SK-N-SH (cell line): ENCODE measurements around the gene C3orf22.

ENCODE experiments used
- FOSL2 ChIP-seq: IDR thresholded peaks from 2 replicates; pipeline ENCODE4 v1.4.0; 2012; ENCODE audit warnings: low read depth, mild to moderate bottlenecking, moderate library complexity, borderline replicate concordance
- FOXJ3 ChIP-seq: sonication (generic); formaldehyde crosslinking; IDR thresholded peaks from 2 replicates; pipeline ENCODE4 v1.5.1; 2020; ENCODE audit warnings: mild to moderate bottlenecking, missing genetic modification reagents
- POLR2AphosphoS5 ChIP-seq: IDR thresholded peaks from 2 replicates; pipeline ENCODE4 v1.6.1; 2012; ENCODE audit warnings: low read depth, low read length
- RAD21 ChIP-seq: IDR thresholded peaks from 2 replicates; pipeline ENCODE4 v1.6.1; 2012; ENCODE audit warnings: mild to moderate bottlenecking, low read length
- RCOR1 ChIP-seq: fragments of 150-350 bp; IDR thresholded peaks from 2 replicates; pipeline ENCODE4 v1.6.1; 2017; ENCODE audit warnings: antibody characterized with exemption, low read length
- RFX5 ChIP-seq: IDR thresholded peaks from 2 replicates; pipeline ENCODE4 v1.6.1; 2012; ENCODE audit warnings: mild to moderate bottlenecking, improper control_type of control experiment, low read length
- RXRA ChIP-seq: IDR thresholded peaks from 2 replicates; pipeline ENCODE4 v1.4.0; 2012; ENCODE audit warnings: low read depth, mild to moderate bottlenecking, borderline replicate concordance
- SMC3 ChIP-seq: IDR thresholded peaks from 2 replicates; pipeline ENCODE4 v1.6.1; 2012; ENCODE audit warnings: low read depth, low read length, improper control_type of control experiment
- TCF12 ChIP-seq: IDR thresholded peaks from 2 replicates; pipeline ENCODE4 v1.4.0; 2012
- TEAD4 ChIP-seq: IDR thresholded peaks from 2 replicates; pipeline ENCODE4 v1.4.0; 2012; ENCODE audit warnings: mild to moderate bottlenecking, borderline replicate concordance; ENCODE audit not compliant: insufficient read depth
- TF ChIP-seq, protein P1 (sequence below): IDR thresholded peaks from 2 replicates; pipeline ENCODE4 v1.4.0; 2012; ENCODE audit warnings: low read depth
- TF ChIP-seq, protein P2 (sequence below): IDR thresholded peaks from 2 replicates; pipeline ENCODE4 v1.6.1; 2012; ENCODE audit warnings: mild to moderate bottlenecking, low read depth, low read length, moderate library complexity
- TF ChIP-seq, protein P3 (sequence below): fragments of 200-600 bp; sonication (generic); IDR thresholded peaks from 2 replicates; pipeline ENCODE4 v1.6.1; 2017; ENCODE audit warnings: antibody characterized with exemption, mild to moderate bottlenecking, moderate library complexity
- TF ChIP-seq, protein P4 (sequence below): IDR thresholded peaks from 2 replicates; pipeline ENCODE4; 2012

DNA sequence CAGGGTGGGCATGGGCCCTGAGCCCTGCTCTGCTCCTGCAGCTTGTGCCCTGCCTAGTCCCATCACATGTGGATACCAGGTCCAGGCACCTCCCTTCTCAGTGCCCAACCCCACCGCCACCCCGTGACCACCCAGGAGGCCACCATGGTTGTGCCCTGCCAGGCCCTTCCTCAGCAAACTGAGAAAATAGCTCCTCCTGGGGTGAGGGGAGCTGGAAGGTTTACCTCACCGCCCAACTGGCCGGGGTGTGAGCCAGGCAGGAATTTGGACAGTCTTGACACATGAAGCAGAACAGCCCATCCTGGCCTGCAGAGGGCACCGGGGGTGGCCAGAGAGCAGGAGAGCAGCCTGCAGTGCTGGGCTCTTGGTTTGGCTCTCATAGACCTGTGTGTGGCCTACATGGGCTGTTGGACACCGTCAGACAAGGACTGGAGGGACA, 11.4 kb upstream of the C3orf22 start:
- TF ChIP-seq, protein P1, sequence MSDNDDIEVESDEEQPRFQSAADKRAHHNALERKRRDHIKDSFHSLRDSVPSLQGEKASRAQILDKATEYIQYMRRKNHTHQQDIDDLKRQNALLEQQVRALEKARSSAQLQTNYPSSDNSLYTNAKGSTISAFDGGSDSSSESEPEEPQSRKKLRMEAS: no peak
- TF ChIP-seq RCOR1: no peak
- TF ChIP-seq, protein P2, sequence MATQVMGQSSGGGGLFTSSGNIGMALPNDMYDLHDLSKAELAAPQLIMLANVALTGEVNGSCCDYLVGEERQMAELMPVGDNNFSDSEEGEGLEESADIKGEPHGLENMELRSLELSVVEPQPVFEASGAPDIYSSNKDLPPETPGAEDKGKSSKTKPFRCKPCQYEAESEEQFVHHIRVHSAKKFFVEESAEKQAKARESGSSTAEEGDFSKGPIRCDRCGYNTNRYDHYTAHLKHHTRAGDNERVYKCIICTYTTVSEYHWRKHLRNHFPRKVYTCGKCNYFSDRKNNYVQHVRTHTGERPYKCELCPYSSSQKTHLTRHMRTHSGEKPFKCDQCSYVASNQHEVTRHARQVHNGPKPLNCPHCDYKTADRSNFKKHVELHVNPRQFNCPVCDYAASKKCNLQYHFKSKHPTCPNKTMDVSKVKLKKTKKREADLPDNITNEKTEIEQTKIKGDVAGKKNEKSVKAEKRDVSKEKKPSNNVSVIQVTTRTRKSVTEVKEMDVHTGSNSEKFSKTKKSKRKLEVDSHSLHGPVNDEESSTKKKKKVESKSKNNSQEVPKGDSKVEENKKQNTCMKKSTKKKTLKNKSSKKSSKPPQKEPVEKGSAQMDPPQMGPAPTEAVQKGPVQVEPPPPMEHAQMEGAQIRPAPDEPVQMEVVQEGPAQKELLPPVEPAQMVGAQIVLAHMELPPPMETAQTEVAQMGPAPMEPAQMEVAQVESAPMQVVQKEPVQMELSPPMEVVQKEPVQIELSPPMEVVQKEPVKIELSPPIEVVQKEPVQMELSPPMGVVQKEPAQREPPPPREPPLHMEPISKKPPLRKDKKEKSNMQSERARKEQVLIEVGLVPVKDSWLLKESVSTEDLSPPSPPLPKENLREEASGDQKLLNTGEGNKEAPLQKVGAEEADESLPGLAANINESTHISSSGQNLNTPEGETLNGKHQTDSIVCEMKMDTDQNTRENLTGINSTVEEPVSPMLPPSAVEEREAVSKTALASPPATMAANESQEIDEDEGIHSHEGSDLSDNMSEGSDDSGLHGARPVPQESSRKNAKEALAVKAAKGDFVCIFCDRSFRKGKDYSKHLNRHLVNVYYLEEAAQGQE: no peak
- TF ChIP-seq TCF12: no peak
- TF ChIP-seq SMC3: no peak
- TF ChIP-seq, protein P3, sequence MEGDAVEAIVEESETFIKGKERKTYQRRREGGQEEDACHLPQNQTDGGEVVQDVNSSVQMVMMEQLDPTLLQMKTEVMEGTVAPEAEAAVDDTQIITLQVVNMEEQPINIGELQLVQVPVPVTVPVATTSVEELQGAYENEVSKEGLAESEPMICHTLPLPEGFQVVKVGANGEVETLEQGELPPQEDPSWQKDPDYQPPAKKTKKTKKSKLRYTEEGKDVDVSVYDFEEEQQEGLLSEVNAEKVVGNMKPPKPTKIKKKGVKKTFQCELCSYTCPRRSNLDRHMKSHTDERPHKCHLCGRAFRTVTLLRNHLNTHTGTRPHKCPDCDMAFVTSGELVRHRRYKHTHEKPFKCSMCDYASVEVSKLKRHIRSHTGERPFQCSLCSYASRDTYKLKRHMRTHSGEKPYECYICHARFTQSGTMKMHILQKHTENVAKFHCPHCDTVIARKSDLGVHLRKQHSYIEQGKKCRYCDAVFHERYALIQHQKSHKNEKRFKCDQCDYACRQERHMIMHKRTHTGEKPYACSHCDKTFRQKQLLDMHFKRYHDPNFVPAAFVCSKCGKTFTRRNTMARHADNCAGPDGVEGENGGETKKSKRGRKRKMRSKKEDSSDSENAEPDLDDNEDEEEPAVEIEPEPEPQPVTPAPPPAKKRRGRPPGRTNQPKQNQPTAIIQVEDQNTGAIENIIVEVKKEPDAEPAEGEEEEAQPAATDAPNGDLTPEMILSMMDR: no peak
- TF ChIP-seq RAD21: no peak
- TF ChIP-seq RXRA: no peak
- no peak for TF ChIP-seq TEAD4
- TF ChIP-seq, protein P4, sequence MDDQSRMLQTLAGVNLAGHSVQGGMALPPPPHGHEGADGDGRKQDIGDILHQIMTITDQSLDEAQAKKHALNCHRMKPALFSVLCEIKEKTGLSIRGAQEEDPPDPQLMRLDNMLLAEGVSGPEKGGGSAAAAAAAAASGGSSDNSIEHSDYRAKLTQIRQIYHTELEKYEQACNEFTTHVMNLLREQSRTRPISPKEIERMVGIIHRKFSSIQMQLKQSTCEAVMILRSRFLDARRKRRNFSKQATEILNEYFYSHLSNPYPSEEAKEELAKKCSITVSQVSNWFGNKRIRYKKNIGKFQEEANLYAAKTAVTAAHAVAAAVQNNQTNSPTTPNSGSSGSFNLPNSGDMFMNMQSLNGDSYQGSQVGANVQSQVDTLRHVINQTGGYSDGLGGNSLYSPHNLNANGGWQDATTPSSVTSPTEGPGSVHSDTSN: no peak
- no peak for TF ChIP-seq FOXJ3 (CRISPR knock-in tag)
- no peak for TF ChIP-seq POLR2AphosphoS5
- TF ChIP-seq FOSL2: no peak
- TF ChIP-seq RFX5: no peak
